ENCODE results near the gene GGN.
"Not testable (repeated sequence)": the region's sequence is repeated elsewhere in the genome, so short reads cannot be mapped to it uniquely, and the experiment has no call there.

GGN gene, protein sequence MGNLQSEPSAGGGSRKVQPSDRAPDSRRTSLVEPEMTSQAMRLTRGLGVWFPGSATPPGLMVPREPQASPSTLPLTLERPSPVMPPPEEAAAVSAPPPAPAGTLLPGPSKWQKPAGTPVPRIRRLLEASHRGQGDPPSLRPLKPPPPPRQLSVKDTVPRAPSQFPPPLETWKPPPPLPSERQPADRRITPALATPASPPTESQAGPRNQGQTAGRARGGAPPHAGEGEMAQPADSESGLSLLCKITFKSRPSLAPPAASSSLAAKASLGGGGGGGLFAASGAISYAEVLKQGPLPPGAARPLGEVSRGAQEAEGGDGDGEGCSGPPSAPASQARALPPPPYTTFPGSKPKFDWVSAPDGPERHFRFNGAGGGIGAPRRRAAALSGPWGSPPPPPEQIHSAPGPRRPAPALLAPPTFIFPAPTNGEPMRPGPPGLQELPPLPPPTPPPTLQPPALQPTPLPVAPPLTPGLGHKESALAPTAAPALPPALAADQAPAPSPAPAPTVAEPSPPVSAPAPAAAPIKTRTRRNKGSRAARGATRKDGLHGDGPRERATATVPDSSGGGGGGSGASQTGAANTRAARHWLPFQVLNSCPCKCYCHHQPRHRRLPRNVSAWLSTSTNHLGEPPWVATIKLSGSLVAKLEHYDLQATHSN

DNA sequence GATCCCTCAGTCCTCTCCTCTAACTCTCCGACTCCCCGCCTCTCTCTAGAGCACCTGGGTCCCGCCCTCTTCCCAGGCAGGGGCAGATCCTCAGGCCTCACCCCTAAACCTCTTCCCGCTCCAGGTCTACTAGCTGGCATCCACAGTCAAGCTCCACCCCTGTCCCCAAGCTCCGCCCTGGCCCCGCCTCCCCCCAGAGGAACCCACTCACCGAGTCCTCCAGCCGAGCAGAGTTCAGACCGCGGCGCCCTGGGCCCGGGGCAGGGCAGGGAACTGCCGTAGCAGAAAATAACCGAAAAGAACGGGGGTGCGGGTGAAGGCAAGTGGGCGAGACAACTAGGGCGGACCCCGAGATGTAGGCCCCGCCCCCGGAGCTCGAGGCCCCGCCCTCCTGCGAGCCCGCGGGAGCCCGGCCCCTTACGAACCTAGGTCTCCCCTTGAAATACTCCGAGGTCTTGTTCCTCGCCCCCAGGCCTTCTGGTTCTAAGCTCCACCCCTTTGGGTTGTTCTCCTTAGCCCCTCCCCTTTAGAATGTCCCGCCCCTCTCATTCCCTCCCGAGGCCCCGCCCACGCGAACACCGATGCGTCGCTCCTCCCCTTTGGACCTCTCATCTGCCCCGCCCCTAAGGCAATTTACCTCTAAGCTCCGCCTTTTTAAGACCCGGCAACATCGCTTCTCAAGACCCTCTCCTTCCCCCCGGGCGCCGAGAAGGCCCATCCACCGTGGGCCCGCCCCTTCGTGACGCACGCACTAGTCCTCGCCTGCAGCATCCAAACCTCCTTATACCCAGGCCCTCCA, at the start of gene GGN:
GGN (minus strand) TSS at position 485 of the 799 bp plus-strand sequence. CDS start 773 bp downstream, outside the sequence.
- peak; percentile 27 to 60 for DNase-seq (ENCODE audit: low read depth in 2 of 2)

DNA sequence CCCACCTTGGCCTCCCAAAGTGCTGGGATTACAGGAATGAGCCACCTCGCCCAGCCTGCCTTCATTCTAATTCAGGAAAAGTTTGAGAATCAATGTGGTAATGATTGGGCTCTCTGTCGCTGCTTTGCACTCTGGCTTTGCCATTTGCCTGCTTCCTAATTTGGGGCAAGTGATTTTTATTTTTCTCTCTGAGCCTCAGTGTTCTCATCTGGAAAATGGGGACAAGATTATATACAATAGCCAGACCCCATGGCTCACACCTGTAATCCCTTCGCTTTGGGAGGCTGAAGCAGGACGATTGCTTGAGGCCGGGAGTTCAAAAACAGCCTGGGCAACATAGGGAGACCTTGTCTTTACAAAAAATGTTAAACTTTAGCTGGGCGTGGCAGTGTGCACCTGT, 49.5 kb upstream of the GGN start:
- DNase-seq (ENCODE audit: low read depth in 2 of 2), result no peak

DNA sequence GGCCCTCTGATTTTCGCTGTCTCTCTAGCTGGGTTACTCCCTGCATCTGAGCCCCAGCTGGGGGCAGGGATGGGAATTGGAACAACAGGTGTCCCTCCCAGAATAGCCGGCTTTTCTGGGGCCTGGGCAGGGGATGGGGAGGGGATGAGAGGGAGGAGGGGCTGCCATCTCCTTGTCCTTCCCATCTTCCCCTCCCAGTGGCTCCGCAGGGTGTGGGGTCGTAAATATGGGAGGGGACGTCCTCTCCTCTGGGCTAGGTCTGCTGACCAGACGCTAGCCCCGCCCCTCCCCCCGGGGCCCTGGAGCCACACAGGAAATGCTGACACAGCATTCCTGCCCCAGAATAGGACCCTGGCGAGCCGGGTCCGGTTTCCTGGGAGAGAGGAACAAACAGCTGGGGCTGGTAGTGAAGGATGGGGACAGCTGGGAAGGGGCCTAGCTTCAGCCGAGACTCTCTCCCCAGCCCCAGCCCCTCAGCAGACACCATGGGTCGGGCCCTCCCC, 46.8 kb upstream of the GGN start:
- DNase-seq (ENCODE audit: low read depth in 2 of 2), result no peak

DNA sequence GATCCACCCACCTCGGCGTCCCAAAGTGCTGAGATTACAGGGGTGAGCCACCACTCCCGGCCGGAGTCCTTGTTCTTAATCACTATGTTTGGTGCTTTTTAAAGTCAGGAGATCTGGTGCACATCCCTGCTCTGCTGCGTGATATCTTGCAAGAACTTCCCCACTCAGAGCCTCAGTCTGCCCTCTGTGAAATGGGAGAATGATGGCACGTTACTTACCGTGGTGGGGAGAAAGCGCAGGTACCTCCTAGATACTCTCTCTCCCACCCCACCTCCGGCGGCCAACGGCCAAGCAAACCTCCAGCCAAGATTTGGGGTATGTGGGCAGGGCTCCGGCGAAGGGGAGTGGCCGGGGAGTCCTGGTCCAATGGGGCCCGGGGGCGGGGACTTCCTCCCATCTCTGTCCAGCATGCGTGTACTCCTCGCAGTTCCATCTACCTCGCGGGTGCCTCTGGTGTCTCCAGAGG, 45.5 kb upstream of the GGN start, which contains the start of gene RYR1:
RYR1 (plus strand) TSS at position 424 of the 466 bp plus-strand sequence. CDS start 139 bp downstream, outside the sequence.
- no peak for DNase-seq (ENCODE audit: low read depth in 2 of 2)

DNA sequence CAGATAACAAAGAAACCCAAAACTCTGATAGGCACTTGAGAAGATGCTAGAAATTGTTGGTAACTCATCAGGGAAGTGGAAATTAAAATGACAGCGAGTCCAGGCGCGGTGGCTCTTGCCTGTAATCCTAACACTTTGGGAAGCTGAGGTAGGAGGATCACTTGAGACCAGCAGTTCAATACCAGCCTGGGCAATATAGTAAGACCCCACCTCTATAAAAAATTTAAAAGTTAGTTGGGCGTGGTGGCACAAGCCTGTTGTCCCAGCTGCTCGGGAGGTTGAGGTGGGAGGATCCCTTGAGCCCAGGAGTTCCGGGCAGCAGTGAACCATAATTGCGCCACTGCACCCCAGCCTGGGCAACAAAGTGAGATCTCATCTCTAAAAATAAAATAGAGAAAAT, 43.1 kb upstream of the GGN start:
- no peak for DNase-seq (ENCODE audit: low read depth in 2 of 2)

DNA sequence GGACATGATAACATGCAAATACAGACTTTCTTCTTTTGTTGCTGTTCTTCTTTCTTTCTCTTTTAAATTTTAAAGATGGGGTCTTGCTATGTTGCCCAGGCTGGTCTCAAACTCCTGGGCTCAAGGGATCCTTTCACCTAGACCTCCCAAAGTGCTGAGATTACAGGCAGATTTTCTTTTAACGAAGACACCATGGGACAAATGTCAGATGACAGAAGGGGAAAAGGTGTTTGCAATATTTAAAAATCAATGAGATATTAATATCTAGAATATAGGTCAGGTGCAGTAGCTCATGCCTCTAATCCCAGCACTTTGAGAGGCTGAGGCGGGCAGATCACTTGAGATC, 42.0 kb upstream of the GGN start:
- DNase-seq (ENCODE audit: low read depth in 2 of 2), result no peak

DNA sequence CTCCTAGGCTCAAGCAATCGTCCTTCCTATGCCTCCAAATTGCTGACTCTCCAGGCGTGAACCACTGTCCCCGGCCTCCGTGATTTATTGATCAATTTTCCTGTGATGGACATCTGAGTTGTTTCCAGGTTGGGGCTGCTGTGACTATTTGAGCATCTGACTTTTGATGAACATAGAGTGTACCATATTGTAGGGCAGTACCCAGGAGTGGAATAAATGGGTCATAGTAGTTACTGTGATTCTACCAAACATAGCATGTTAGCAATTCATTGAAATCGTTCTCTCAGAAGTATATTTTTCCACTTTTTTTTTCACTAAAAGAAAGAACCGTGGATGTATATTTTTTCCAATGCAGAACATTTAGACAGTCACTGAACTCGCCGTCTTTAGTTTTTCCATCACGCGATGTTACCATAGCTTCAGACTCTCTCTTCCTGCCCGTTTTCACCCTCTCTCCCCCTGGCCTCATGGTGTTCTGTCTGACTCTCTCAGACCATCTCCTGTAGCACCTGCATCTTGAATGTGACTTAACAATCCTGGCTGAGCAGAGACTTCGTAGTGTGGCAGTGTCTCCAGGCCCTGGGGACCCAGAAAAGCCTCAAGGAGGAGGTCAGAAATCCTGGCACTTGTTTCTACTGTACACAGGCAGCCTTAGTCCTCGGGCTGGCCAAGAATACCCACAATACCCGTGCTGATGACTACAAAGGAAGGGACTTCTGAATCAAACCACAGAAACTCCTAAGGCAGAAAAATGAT, 41.4 kb upstream of the GGN start:
- no peak for DNase-seq (ENCODE audit: low read depth in 2 of 2)

DNA sequence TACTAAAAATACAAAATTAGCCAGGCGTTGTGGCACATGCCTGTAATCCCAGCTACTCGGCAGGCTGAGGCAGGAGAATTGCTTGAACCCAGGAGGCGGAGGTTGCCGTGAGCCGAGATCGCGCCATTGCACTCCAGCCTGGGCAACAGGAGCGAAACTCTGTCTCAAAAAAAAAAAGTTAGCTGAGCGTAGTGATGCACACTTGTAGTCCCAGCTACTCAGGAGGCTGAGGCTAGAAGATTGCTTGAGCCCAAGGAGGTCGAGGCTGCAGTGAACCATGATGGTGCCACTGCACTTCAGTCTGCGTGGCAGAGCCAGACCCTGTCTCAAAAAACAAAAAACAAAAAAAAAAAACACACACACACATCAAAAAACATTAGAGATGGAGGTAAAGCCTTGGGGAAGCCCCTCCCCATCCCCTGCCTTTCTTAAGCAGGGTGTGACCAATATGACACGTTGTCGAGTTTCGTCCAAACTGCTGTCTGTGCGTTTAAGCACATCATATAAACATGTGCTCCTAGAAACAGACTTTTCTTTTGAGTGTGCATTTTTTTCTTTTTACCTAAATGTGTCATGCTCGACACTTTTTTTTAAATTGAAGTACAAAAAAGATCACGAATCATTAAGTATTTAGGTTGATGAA, 39.3 kb upstream of the GGN start:
- not testable (repeated sequence) for DNase-seq (ENCODE audit: low read depth in 2 of 2)

DNA sequence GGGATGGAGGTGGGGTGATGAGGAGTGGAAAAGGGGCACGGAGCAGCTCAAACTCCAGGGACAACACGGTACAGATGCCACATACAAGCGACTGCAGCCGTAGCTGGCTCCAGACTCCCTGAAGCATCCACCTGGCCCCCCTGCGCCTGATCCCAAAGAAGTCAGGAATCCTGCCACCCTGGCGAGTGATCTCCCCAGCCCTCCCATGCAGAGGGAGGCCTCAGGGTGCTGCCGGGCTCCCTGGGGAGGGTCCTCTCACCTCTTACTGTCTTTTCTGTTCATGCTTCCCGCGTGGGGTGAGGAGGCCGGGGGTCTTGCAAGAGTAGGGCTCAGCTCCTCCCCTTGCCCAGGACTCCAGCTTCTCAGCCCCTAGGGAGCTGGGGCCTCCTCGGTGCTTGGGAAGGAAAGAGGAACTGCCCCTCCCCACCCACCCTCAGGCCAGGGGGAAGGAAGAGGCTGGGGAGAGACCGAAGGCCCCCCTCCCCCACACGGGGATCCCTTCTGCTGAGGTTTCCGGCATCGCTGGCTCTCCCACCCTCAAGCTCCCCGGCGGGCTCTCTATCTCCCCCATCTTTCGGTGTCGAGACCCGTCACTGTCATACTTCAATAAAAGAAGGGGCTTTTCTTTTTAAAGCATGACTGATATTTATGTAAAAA, 38.1 kb upstream of the GGN start, which contains the start of gene RASGRP4:
RASGRP4 (minus strand) TSS at position 410 of the 657 bp plus-strand sequence; CDS start at position 282, 128 bp downstream.
- DNase-seq (ENCODE audit: low read depth in 2 of 2), result no peak

DNA sequence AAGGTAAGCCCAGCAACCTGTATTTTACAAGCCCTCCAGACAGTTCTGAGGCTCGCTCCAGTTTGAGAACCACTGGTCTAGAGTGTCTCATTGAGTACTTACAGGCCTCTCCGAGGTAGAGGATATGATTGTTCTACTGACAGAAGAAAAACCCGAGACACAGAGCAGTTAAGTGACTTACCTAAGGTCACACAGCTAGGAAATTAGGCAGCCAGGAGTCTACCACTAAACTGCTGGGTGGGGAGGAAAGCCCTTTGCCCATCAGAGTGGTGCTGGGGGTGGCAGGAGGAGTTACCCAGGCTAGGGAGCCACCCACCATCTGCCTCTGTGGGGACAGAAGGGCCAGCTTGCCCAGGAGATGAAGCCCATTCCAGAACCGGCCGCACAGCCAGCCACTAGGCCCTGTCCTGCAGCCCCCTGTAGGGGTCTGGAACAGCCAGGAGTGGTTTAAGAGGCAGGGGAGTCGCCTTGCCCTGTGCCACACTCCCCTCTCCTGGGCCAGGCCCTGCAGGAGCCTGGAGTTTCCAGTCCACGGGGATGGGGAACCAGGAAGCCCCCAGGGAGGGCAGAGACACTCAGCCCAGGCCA, 37.5 kb upstream of the GGN start:
- no peak for DNase-seq (ENCODE audit: low read depth in 2 of 2)

DNA sequence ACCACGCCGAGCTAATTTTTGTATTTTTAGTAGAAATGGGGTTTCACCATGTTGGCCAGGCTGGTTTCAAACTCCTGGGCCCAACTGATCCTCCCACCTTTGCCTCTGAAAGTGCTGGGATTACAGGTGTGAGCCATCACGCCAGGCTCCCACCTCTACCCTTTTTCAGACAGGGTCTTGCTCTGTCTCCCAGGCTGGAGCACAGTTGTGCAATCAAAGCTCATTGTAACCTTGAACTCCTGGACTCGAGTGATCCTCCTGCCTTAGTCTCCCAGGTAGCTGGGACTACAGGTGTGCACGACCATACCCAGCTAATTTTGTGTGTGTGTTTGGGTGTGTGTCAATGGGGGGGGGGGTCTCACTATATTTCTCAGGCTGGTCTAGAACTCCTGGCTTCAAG, 36.4 kb upstream of the GGN start:
- DNase-seq (ENCODE audit: low read depth in 2 of 2), result no peak

DNA sequence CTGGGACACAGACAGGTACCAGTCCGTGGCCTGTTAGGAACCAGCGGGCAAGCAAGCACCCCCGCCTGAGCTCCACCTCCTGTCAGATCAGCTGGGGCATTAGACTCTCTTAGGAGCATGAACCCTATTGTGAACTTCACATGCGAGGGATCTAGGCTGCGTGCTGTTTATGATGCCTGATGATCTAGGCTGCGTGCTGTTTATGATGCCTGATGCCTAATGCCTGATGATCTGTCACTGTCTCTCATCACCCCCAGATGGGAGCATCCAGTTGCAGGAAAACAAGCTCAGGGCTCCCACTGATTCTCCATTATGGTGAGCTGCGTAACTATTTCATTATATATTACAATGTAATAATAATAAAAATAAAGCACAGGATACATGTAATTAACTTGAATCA, 34.6 kb upstream of the GGN start:
- no peak for DNase-seq (ENCODE audit: low read depth in 2 of 2)

DNA sequence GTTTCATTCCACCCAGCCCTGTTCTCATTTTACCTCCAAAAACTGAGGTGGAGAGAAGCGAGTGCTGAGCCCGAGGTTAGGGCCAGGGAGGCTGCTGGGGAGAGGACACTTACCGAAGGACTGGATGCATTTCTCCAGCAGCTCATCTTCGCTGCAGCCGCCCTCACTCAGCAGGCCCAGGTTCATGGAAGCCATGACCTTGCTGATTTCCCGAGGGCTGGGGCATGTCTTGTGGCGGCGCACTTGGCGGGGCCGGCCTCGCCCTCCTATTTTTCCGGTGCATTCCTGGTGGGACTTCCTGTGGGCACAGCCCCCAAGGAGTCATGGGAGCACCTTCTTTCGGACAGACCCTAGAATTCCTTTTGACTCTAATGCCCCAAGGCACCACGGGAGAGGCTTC, 34.0 kb upstream of the GGN start:
- no peak for DNase-seq (ENCODE audit: low read depth in 2 of 2)

DNA sequence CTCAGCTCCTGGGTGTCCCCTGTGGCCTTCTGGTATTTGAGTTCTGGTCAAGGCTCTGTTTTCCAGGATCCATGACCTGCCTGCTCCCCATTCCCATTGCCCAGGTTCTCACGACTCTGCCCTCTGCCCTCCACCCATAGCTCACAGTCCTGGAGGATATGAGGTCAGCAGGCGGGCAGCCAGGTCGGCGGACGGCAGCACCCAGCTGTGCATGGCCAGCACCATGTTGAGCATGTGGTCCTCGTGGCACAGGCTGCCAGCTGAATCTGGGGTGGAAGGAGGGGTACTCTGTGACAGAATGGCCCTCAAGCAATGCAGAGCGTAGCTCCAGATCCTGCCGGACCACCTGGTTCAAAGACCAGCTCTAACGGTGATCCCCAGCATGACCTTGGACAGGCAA, 33.1 kb upstream of the GGN start:
- no peak for DNase-seq (ENCODE audit: low read depth in 2 of 2)

DNA sequence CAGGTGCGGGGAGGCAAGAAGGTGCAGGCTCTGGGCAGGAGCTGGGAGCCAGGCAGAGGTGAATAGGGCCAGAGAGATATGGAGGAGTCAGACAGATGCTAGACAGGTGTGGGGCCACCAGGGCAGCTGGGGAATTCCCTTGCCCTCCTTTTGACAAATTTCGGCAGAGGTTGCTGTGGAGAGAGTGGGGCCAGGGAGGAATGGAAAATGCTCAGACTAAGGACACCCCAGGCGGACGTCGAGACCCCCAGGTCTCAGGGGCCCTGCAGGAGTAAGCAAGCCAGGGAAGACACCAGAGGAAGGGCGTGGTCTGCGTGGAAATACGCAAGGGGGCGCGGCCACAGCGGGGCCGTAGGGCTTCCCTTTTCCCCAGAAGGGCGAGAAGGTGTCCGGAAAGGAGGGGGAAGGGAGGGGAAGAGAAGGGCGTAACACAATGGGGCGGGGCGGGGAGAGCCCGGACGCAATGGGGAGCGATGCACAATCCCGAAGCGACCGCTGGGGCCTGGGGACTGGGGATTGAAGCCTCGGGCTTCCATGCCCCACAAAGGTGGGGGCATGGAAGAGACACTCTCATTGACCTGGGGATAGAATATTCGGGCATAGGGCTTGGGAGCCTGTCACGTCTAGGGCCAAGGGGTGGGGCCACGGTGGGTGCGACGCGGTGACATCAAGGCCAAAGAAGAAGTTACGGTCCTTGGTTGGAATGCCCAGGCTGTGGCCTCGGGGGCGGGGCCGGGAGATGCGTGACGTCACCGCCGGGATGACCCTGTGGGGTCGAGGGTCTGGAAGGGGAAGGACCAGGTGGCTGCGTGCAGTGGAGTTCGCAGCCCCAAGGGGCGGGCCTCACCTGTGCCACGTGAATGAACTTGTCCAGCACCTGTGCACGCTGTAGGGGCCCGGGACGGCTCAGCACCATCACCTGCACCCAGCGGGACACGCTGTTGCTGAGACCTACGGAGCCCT, 30.0 kb upstream of the GGN start:
- DNase-seq (ENCODE audit: low read depth in 2 of 2), result no peak

DNA sequence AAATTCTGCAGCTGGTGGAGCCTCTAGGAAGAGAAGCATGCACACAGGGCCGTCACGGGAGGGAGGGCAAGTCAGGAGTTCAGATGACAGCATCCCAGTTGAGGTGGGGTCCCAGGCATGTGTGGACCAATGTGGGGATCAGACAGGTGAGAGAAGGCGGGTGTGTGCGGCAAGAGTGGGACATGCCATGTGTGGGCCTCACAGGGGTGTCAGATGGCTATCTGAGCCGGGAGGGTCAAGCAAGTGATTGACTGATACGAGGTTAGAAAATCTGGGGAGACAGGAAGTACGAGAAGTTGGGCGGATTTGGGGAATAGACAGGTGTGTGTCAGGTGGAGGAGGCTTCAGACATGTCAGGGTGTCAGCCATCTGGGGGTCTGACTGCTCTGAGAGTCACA, 29.3 kb upstream of the GGN start:
- no peak for DNase-seq (ENCODE audit: low read depth in 2 of 2)

DNA sequence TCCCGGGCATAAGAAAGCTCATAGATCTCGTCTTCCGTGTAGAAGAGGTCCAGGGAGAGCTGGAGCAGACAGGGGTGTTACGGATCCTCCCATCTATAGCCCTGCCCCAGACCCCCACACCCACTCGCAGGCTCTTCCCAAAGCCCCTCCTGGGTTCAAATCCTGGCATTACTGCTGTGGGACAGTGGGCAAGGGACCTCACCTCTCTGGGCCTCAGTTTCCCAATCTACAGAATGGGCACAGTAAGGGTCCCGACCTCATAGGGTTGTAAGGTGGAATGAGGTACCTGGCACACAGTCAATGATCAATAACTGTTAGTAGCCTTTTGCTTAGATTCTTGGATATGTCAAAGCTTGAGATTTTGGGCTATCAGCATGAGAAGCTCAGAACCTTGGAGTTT, 25.6 kb upstream of the GGN start:
- DNase-seq (ENCODE audit: low read depth in 2 of 2), result no peak

DNA sequence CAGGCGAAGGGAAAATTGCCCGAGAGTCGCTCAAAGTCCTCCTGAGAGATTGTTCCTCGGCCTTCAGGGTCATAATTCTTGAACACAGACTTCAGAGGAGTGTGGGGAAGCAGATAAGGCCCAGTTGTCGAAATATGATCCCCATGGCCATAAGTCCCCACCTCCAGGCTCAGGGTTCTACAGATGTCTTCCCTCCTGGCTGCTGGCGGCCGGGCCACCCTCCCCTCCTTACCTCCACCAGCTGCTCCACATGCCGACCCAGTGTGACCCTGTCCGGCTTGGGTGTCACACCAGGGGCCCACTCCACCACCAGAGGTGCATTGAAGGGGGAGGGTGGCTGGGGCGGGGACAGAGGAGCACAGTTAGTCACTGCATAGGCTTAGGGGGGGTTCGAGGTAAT, 25.1 kb upstream of the GGN start:
- no peak for DNase-seq (ENCODE audit: low read depth in 2 of 2)

DNA sequence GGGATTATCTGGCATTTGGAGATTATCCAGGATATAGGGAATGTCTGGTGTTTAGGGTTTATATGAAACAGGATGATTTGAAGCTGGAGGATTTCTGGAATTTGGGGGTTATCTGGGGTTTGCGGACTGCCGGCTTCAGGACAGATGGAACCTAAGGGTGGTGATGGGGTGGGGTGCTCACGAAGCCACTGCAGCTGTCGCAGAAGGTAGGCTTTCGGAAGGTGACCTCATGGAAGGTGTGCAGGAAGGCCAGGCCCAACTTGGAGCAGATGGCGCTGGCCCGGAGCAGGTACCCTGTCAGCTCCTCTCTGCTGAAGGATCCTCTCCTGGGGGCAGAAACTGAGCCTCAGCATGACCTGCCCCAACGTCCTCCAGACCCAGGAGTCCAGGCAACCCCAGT, 24.7 kb upstream of the GGN start:
- DNase-seq (ENCODE audit: low read depth in 2 of 2), result no peak
